HEK293 (cell line): ENCODE measurements around the gene ZNF439.
"Not testable (repeated sequence)": the region's sequence is repeated elsewhere in the genome, so short reads cannot be mapped to it uniquely, and the experiment has no call there.

Experiments
- CTCF ChIA-PET: fragments of 350-600 bp; formaldehyde crosslinking; extraction: SDS; loops from one replicate; lab custom pipeline; 2021; ENCODE audit warnings: antibody characterized with exemption; lab: Yijun Ruan, JAX
- POLR2A ChIA-PET: fragments of 300-600 bp; formaldehyde crosslinking; extraction: SDS; loops from one replicate; lab custom pipeline; 2020; ENCODE audit warnings: antibody characterized with exemption, inconsistent platforms; lab: Yijun Ruan, JAX
- H3K27ac ChIP-seq: fragments of 200-500 bp; sonication (Bioruptor generic); 2 replicates; pipeline ENCODE4 v1.5.1; 2014; ENCODE audit warnings: low read depth, low read length, control low read depth, inconsistent platforms; ENCODE audit errors: extremely low read depth
- H3K36me3 ChIP-seq, 2 experiments: fragments of 200-500 bp in 1 of 2; sonication (Bioruptor generic) in 1 of 2; 1 replicate in 1 of 2; 2 replicates in 1 of 2; pipeline ENCODE4 v1.5.1; 2014 to 2017; ENCODE audit warnings: inconsistent platforms in 2 of 2, low read length in 2 of 2; ENCODE audit not compliant: control insufficient read depth in 2 of 2, insufficient read depth in 1 of 2
- H3K4me1 ChIP-seq: fragments of 200-500 bp; sonication (Bioruptor generic); 2 replicates; pipeline ENCODE4 v1.5.1; 2014; ENCODE audit warnings: mild to moderate bottlenecking, low read length, inconsistent platforms; ENCODE audit not compliant: control insufficient read depth, insufficient read depth
- H3K4me3 ChIP-seq: 2 replicates; pipeline ENCODE4 v1.5.1; 2011; ENCODE audit warnings: low read depth, mild to moderate bottlenecking, control low read depth, low read length, moderate library complexity
- H3K9me3 ChIP-seq: fragments of 200-500 bp; sonication (Bioruptor generic); 2 replicates; pipeline ENCODE4 v1.5.1; 2014; ENCODE audit warnings: low read depth, low read length, inconsistent platforms; ENCODE audit not compliant: control insufficient read depth, insufficient read depth
- FEZF1 ChIP-seq: fragments of 450-650 bp; formaldehyde crosslinking; IDR thresholded peaks from 2 replicates; pipeline ENCODE4 v1.5.1; 2016; ENCODE audit warnings: missing biosample characterization, missing genetic modification characterization
- KLF1 ChIP-seq: fragments of 450-650 bp; formaldehyde crosslinking; IDR thresholded peaks from 2 replicates; pipeline ENCODE4 v1.5.1; 2016; ENCODE audit warnings: missing biosample characterization, missing genetic modification characterization
- KLF9 ChIP-seq: fragments of 450-650 bp; formaldehyde crosslinking; IDR thresholded peaks from 2 replicates; pipeline ENCODE4 v1.5.1; 2016; ENCODE audit warnings: missing biosample characterization, missing genetic modification characterization, low read depth
- PRDM1 ChIP-seq: fragments of 450-650 bp; formaldehyde crosslinking; IDR thresholded peaks from 2 replicates; pipeline ENCODE4; 2016; ENCODE audit warnings: missing biosample characterization, missing genetic modification characterization
- SETDB1 ChIP-seq: IDR thresholded peaks from one replicate; pipeline ENCODE4 v1.6.1; 2017; ENCODE audit warnings: mild to moderate bottlenecking, low read length, moderate library complexity, mixed read lengths; ENCODE audit not compliant: insufficient read length
- SP3 ChIP-seq: fragments of 450-650 bp; formaldehyde crosslinking; IDR thresholded peaks from 2 replicates; pipeline ENCODE4 v1.5.1; 2016; ENCODE audit warnings: missing biosample characterization, missing genetic modification characterization
- TCF7L2 ChIP-seq: IDR thresholded peaks from 2 replicates; pipeline ENCODE4 v1.6.1; 2011; ENCODE audit warnings: low read depth, mild to moderate bottlenecking, inconsistent platforms, low read length, moderate library complexity, borderline replicate concordance
- ZBTB1 ChIP-seq: fragments of 450-650 bp; formaldehyde crosslinking; IDR thresholded peaks from 2 replicates; pipeline ENCODE4 v1.5.1; 2016; ENCODE audit warnings: missing biosample characterization, missing genetic modification characterization
- ZBTB20 ChIP-seq: fragments of 450-650 bp; formaldehyde crosslinking; IDR thresholded peaks from 2 replicates; pipeline ENCODE4 v1.5.1; 2016; ENCODE audit warnings: missing biosample characterization, missing genetic modification characterization
- ZEB2 ChIP-seq: fragments of 450-650 bp; formaldehyde crosslinking; IDR thresholded peaks from 2 replicates; pipeline ENCODE4 v1.5.1; 2016; ENCODE audit warnings: missing biosample characterization, missing genetic modification characterization
- ZNF157 ChIP-seq: fragments of 450-650 bp; formaldehyde crosslinking; IDR thresholded peaks from 2 replicates; pipeline ENCODE4 v1.5.1; 2016; ENCODE audit warnings: missing biosample characterization, missing genetic modification characterization
- ZNF16 ChIP-seq: fragments of 450-650 bp; formaldehyde crosslinking; IDR thresholded peaks from 2 replicates; pipeline ENCODE4 v1.5.1; 2016; ENCODE audit warnings: low read depth, missing biosample characterization, missing genetic modification characterization
- ZNF174 ChIP-seq: fragments of 450-650 bp; formaldehyde crosslinking; IDR thresholded peaks from 2 replicates; pipeline ENCODE4 v1.5.0; 2017; ENCODE audit warnings: missing biosample characterization, mild to moderate bottlenecking, missing genetic modification characterization
- ZNF214 ChIP-seq: fragments of 450-650 bp; formaldehyde crosslinking; IDR thresholded peaks from 2 replicates; pipeline ENCODE4 v1.5.1; 2017; ENCODE audit warnings: missing biosample characterization, mild to moderate bottlenecking, missing genetic modification characterization, borderline replicate concordance
- ZNF23 ChIP-seq: fragments of 450-650 bp; formaldehyde crosslinking; IDR thresholded peaks from 2 replicates; pipeline ENCODE4 v1.5.1; 2016; ENCODE audit warnings: missing biosample characterization, missing genetic modification characterization, borderline replicate concordance
- ZNF473 ChIP-seq: fragments of 450-650 bp; formaldehyde crosslinking; IDR thresholded peaks from 2 replicates; pipeline ENCODE4 v1.5.1; 2017; ENCODE audit warnings: missing biosample characterization, missing genetic modification characterization
- ZNF48 ChIP-seq: fragments of 450-650 bp; formaldehyde crosslinking; IDR thresholded peaks from 2 replicates; pipeline ENCODE4 v1.5.1; 2016; ENCODE audit warnings: missing biosample characterization, missing genetic modification characterization
- ZXDB ChIP-seq: fragments of 450-650 bp; formaldehyde crosslinking; IDR thresholded peaks from 2 replicates; pipeline ENCODE4 v1.5.1; 2016; ENCODE audit warnings: missing biosample characterization, missing genetic modification characterization

ZNF439 gene

GRCh38 chr19:11890634-11891033 lies 42.1 kb downstream of the ZNF439 start:
- Histone ChIP-seq H3K9me3 (no peaks in the 10 kb centered on the region), H3K27ac (no peak overlapping the region), H3K4me1 (no peaks in the 10 kb centered on the region), H3K4me3 (no peak overlapping the region), H3K36me3 (no peaks in the 10 kb centered on the region)
- POLR2A ChIA-PET: no interaction called here
- CTCF ChIA-PET: no interaction called here
- no peak for TF ChIP-seq PRDM1 (tag by site-specific recombination)
- TF ChIP-seq ZNF16 (tag by site-specific recombination): no peak
- no peak for TF ChIP-seq ZNF174
- TF ChIP-seq KLF9: no peak
- no peak for TF ChIP-seq ZXDB (tag by site-specific recombination)
- TF ChIP-seq ZNF214: no peak
- TF ChIP-seq FEZF1 (tag by site-specific recombination): no peak

GRCh38 chr19:11894851-11895250 lies 46.3 kb downstream of the ZNF439 start:
- POLR2A ChIA-PET: no interaction called here
- no peaks in the 10 kb centered on the region for H3K4me1 ChIP-seq
- no peak overlapping the region for H3K4me3 ChIP-seq
- CTCF ChIA-PET: no interaction called here
- no peak for TF ChIP-seq ZBTB20 (tag by site-specific recombination)
- no peak for TF ChIP-seq ZNF48 (tag by site-specific recombination)
- TF ChIP-seq ZNF473: no peak
- no peak for TF ChIP-seq SP3
- no peak for TF ChIP-seq ZNF157 (tag by site-specific recombination)
- TF ChIP-seq ZBTB1 (tag by site-specific recombination): no peak
- TF ChIP-seq ZEB2 (tag by site-specific recombination): no peak
- H3K36me3 ChIP-seq: no peaks in the 10 kb centered on the region
- H3K27ac ChIP-seq: no peak overlapping the region
- no peaks in the 10 kb centered on the region for H3K9me3 ChIP-seq

GRCh38 chr19:11902228-11902627 lies 53.7 kb downstream of the ZNF439 start:
- Histone ChIP-seq H3K4me1 (no peaks in the 10 kb centered on the region), H3K36me3 (peaks cover 0 to 5% of the 10 kb centered on the region in 2 experiments; a peak in 1 of 3 replicates), H3K27ac (no peak overlapping the region), H3K9me3 (no peaks in the 10 kb centered on the region), H3K4me3 (no peak overlapping the region)
- ChIA-PET CTCF (no interaction called here), POLR2A (no interaction called here)
- TF ChIP-seq TCF7L2: no peak

- CTCF ChIA-PET: no interaction called here
- peak; percentile 94 for TF ChIP-seq SETDB1
- no peak for TF ChIP-seq ZNF23 (tag by site-specific recombination)
- TF ChIP-seq KLF1 (tag by site-specific recombination): no peak
- H3K9me3 ChIP-seq: no peaks in the 10 kb centered on the region
Observed at GRCh38 chr19:11905928-11906327, 57.4 kb downstream of the ZNF439 start.

GRCh38 chr19:11911937-11912336 lies 63.4 kb downstream of the ZNF439 start:
- POLR2A ChIA-PET, CTCF ChIA-PET, H3K4me3 ChIP-seq, H3K36me3 ChIP-seq, H3K4me1 ChIP-seq: not testable (repeated sequence)
- TF ChIP-seq SETDB1: peak; percentile 75
- TF ChIP-seq, all 188 proteins: peak for 1; not testable (repeated sequence) for 187
- not testable (repeated sequence) for H3K9me3 ChIP-seq, H3K27ac ChIP-seq

More at GRCh38 chr19:11905928-11906327, 57.4 kb downstream of the ZNF439 start:
- Histone ChIP-seq H3K4me3 (no peak overlapping the region), H3K4me1 (no peaks in the 10 kb centered on the region), H3K27ac (no peak overlapping the region), H3K36me3 (peaks cover 0 to 5% of the 10 kb centered on the region in 2 experiments; a peak in 1 of 3 replicates)
- POLR2A ChIA-PET: no interaction called here
